Endometrium (tissue), 2 donors: Measurements from ENCODE around the gene TENM4.

Experiments used
- FAIRE-seq: peaks from 2 replicates; lab custom pipeline; 2012; peaks lifted over from hg19 to GRCh38; lab: Jason Lieb, UNC
- donor health status: control.
- donor health status: control.

The TENM4 gene

DNA sequence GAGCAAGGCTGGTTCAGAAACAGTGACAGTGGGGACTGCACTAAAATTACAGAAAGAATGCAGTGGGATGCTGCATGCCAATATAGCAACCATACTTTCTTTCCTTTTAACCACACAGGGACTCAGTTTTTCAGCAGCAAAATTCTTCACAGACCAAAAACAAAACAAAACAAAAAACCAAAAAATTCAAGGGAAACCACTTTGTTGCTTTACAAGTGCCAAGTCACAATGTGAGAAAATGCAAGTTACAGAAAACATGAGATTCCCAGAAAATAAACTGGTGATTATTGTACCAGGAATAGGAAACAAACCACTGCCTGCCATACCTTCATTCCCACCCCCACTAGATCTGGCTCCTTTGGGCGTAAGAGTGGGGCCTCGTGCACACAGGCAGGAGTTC, 52.6 kb downstream of the TENM4 start:
- no peak for FAIRE-seq

- no peak for FAIRE-seq
These were observed 57.0 kb downstream of the TENM4 start for GRCh38 chr11:79383874-79384273.

GRCh38 chr11:79382301-79383050, 58.4 kb downstream of the TENM4 start:
- FAIRE-seq: no peak

DNA sequence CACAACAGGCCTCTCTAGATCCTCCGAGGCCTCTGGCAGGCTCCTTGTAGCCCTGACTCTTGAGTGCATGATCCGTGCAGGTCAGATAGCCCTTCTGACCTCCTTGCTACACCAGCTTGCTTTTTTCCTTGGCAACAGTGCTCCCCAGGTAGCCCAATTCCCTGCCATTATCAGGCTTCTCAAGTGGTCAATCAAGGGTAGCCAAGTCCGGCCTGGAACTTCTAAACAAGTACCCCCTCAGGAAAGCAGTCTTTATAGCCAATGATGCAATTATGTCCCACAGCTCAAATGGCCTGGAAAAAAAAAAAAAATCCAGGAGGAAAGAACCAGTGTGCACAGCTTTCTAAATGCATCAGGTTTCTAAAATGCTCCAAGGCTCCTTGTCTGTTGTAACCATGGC, 59.8 kb downstream of the TENM4 start:
- no peak for FAIRE-seq

GRCh38 chr11:79377406-79377805, 63.4 kb downstream of the TENM4 start:
- FAIRE-seq: no peak

GRCh38 chr11:79375818-79376550, 64.8 kb downstream of the TENM4 start:
- no peak for FAIRE-seq

GRCh38 chr11:79374727-79375126, 66.1 kb downstream of the TENM4 start:
- FAIRE-seq: no peak

DNA sequence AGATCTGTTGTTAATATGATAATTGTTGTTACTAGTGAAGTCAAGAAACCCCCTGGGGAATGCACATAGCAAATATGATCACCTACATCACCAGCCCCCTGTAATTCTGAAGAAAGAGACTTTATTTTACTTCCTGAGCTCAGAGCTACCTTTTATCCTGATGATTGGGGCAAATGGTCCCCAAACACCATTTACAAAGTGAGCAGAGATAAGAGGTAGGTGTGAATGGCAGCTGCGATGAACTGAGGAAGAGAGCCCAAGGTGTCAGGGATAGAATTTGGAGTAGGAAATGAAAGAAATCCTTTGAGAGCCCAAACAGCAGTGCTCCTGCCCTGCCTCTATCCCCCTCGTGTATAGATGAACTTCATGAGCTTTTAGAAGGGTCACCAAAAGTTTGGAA, 69.1 kb downstream of the TENM4 start:
- no peak for FAIRE-seq

GRCh38 chr11:79371152-79371551, 69.7 kb downstream of the TENM4 start:
- FAIRE-seq: no peak

DNA sequence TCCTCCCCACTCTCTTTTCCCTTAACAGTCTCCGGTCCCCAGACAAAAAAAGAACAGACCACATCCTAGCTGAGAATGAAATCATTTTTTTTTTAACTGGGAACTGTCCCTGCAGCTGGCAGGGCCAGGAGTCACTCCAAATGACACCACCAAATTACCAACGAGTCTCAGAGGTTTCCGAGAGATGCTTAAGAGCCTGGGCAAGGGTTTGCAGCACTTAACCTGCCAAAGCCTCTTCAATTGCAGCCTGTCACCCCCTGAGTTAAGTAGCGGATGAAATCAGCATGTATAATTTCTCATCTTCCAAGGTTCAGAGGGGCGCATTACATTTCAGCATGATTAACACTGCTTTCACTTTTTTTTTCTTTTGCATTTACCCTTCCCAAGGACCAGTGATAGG, 71.8 kb downstream of the TENM4 start:
- FAIRE-seq: no peak

DNA sequence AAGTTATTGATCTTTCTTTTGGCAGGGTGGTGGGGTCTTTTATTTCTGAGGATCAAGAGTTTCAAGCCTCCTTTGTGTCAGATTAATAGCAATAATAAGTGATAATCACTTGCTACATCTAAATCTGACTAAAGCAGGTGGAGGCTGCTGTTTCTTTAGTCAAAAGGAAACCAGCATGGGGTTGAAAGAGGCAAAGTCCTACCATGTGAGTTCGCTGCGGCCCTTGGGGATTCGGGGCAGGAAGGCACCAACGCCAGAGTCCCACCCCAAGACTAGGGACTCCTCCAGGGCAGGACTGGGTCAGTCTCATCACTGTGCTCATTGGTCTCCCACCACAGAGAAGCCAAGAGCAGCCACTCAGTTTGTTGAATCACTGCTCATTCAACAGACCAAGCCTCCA, 73.0 kb downstream of the TENM4 start:
- no peak for FAIRE-seq

- FAIRE-seq: no peak
These were observed 74.6 kb downstream of the TENM4 start for GRCh38 chr11:79366218-79366617.

GRCh38 chr11:79363861-79364378, 76.9 kb downstream of the TENM4 start:
- no peak for FAIRE-seq

- no peak for FAIRE-seq
These were observed 77.6 kb downstream of the TENM4 start for GRCh38 chr11:79363256-79363655.

DNA sequence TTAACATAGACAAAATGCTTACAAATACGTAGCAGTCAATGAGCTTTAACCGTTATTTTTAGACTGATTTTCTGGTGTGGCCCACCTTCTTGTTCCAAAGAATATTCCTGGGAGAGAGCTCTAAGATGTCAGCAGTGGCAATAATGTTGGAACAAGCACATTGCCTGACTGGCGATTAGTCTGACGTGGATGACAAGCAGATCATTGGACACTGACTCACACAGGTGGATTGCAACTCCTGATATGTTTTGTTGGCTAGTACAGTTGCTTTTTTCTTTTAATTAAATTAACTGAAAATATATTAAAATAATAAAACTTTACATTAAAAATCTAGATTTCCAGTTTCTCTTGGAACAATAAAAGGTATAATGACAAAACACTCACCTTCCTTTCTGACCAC, 78.0 kb downstream of the TENM4 start:
- no peak for FAIRE-seq

DNA sequence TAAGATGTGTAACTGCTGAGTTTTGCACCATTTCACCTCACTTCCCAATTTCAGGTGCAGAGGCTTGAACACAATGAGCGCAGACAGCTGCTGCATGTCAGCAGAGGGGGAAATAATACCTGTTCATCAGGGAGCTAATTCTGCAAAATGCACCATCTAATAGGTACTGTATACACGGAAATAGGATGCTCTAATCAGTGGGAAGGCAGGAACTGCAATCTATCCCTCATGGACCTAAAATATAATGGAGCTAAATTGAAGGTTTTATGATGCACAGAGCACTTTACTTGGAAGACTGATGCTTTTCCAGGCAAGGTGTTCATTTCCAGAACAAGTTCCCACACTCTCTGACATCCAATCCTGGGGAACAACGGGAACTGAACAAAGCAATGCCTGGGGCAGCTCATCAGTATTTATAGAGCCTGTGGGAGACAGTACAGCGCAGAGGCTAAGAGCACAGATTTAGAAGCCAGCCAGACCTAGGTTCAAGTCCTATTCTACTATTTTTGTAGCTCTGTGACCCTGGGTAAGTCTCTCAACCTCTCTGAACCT, 78.5 kb downstream of the TENM4 start:
- FAIRE-seq: no peak

GRCh38 chr11:79358258-79358657, 82.6 kb downstream of the TENM4 start:
- FAIRE-seq: no peak

GRCh38 chr11:79353706-79354105, 87.1 kb downstream of the TENM4 start:
- FAIRE-seq: no peak

DNA sequence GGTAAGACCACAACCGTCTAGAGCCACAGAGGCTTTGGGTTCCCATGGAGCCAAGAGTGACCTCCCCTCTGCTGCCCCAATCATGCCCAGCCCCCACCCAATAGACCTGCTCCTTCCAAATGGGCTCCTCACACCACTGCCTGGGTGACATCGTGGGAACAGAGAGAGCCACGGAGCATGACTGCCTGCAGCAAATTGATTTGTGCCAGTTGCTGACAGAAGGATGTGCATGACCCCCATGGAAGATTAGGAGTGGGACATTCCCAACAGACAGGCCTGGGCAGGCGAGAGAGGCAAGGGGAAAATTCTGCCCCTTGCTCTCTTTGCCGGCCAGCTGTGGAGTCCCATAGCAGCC, 88.5 kb downstream of the TENM4 start:
- no peak for FAIRE-seq

- FAIRE-seq: no peak
These were observed 91.7 kb downstream of the TENM4 start for GRCh38 chr11:79348976-79349682.

- no peak for FAIRE-seq
These were observed 94.8 kb downstream of the TENM4 start for GRCh38 chr11:79346021-79346420.

GRCh38 chr11:79344753-79345294, 96.0 kb downstream of the TENM4 start:
- no peak for FAIRE-seq
